Heart left ventricle (tissue), 16 donors: ENCODE results near the gene FANCG. TPM values are rescaled to one million over a fixed set of nuclear protein-coding genes. Genes with fewer than 3 reads are reported as not detected.

ENCODE experiments used
- ATAC-seq, 4 donors: fragments of 200-7000 bp; cut with Tn5 transposase; one replicate each; pipeline ENCODE4 v1.9.1; 2020 to 2022; ENCODE audit warnings: moderate library complexity in 4 of 4, mild to moderate bottlenecking in 3 of 4, moderate number of reproducible peaks in 1 of 4
- DNase-seq, 5 donors: peaks; one replicate each; pipeline ENCODE4 v3.0.0-alpha.2; 2020
- H3K27ac ChIP-seq, 12 donors: fragments of 200-600 bp; sonication (generic) in 4 of 12; one replicate each; pipeline versions ENCODE4 v1.5.0 to v1.8.0; 2016 to 2022; ENCODE audit warnings: mild to moderate bottlenecking in 2 of 12
- H3K27me3 ChIP-seq, 9 donors: fragments of 200-600 bp; sonication (generic) in 2 of 9; one replicate each; pipeline versions ENCODE4 v1.5.1 to v1.8.0; 2016 to 2022; ENCODE audit warnings: mild to moderate bottlenecking in 3 of 9
- H3K36me3 ChIP-seq, 9 donors: fragments of 200-600 bp; sonication (generic) in 2 of 9; one replicate each; pipeline versions ENCODE4 v1.5.0 to v1.8.0; 2018 to 2022; ENCODE audit warnings: mild to moderate bottlenecking in 2 of 9
- H3K4me1 ChIP-seq, 12 donors: fragments of 200-600 bp; sonication (generic) in 4 of 12; one replicate each; pipeline versions ENCODE4 v1.5.0 to v1.8.0; 2016 to 2022; ENCODE audit warnings: mild to moderate bottlenecking in 3 of 12
- H3K4me3 ChIP-seq, 12 donors: fragments of 200-600 bp; sonication (generic) in 4 of 12; one replicate each; pipeline versions ENCODE4 v1.5.0 to v1.8.0; 2017 to 2022; ENCODE audit warnings: mild to moderate bottlenecking in 9 of 12, moderate library complexity in 4 of 12
- H3K9me3 ChIP-seq, 12 donors: fragments of 200-600 bp; sonication (generic) in 4 of 12; one replicate each; pipeline versions ENCODE4 v1.5.0 to v1.8.0; 2016 to 2022; ENCODE audit warnings: mild to moderate bottlenecking in 1 of 12
- POLR2A ChIP-seq, 2 donors: fragments of 450-650 bp; IDR thresholded peaks; one replicate each; pipeline ENCODE4 v1.6.1; 2017; ENCODE audit warnings: antibody characterized with exemption in 2 of 2, mild to moderate bottlenecking in 2 of 2, moderate library complexity in 2 of 2
- WGBS, 4 donors: extraction: QIAGEN DNeasy Blood & Tissue Kit in 2 of 4; methylation state at CpG; one replicate each; pipeline versions ENCODE4 v1.1.5 to v1.1.7; 2013 to 2018; 5-methylcytosine and 5-hydroxymethylcytosine counted together
- intact Hi-C, 10 donors: fragments of 100-400 bp; cut with DNase I; formaldehyde crosslinking; loops; one replicate each; pipeline versions ENCODE4 v1.11.1 to v1.14.2; 2022
- polyA plus RNA-seq, 2 donors: library from polyadenylated mRNA; stranded (reverse); fragments of 200-250 nt; gene quantifications; one replicate each; pipeline ENCODE4 v1.2.3, GENCODE V29; 2013
- total RNA-seq, 9 donors: library from RNA; depleted of rRNA in 2 of 9; stranded (reverse); fragments of >200 nt in 2 of 9; fragmentation: NEBNext Ultra II Directional in 3 of 9; extraction: Animal tissue kit (Norgen Biotek cat#: 25700) in 3 of 9; gene quantifications; one replicate each; pipeline versions ENCODE4 v1.1.0 to v1.2.4, GENCODE V29; 2016 to 2023
- TF ChIP-seq, protein P1 (sequence below), 12 donors: fragments of 200-600 bp; sonication (generic) in 4 of 12; IDR thresholded peaks; one replicate each; pipeline versions ENCODE4 v1.5.0 to v1.8.0; 2018 to 2022; ENCODE audit warnings: antibody characterized with exemption in 12 of 12, mild to moderate bottlenecking in 5 of 12
- donor health status: ischemic (EF 13 %, LVEDD 7.1; RV severe dilation, severe dysfunction).
- donor health status: healthy with polysubstance abuse.
- donor health status: DM: no; HTN: yes; CAD: no.
- donor health status: DM: no; HTN: no; CAD: no.
- donor health status: ischemic (EF 25% LVEDD 6.9; RV normal size, moderate dysfunction).
- donor health status: ischemic (EF 25% LVEDD 5.7; RV mildly dilated, moderate dysfunction).
- donor health status: healthy.
- donor health status: DM: yes; HTN: yes; CAD: no.
- donor health status: ischemic (EF 35%, LVEDD 5.7; RV mildly dilated, moderate dysfunction).
- donor health status: nonischemic (EF 11% LVEDD 7.7; RV severe dilation, severe dysfunction).
- donor health status: DM: yes; HTN: yes; CAD: no.
- donor health status: PGD.
- donor health status: ischemic (EF 29% LVEDD 5.4; RV normal size, mild dysfunction).
- donor health status: nonischemic (EF 23%, LVEDD 6.1; RV moderate dilation, normal function).

FANCG gene
- total and polyA plus RNA-seq, 11 donors = 0.71 to 11.8 (median 2.9) TPM

DNA sequence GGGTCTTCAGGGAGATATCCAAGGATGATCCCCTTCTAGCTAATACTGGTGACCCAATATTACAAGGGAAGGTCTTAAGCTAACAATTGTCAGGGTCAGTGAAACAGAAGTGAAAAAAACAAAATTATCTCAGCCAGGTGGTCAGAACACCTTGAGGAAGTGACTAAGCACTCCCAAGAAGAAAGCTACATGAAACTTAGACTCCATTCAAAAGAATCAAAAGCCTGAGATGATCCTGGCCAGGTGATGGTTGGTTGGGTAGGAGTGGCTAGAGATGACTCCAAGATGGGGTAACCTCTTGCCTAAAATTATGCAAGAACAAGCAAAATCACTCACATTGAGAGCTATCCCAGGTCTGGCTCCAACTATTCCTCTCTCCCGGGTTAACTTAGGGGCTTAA lies 12.7 kb downstream of the FANCG start:
- intact Hi-C loops = no loop called here
- 71 to 91% (median 91%) methylated on average over 1 of the region's 1 CpG for WGBS, 4 donors
- Histone ChIP-seq H3K36me3 (peaks cover 6 to 75% (median 66%) of the 10 kb centered on the region in 9 donors), H3K27me3 (no peaks in the 10 kb centered on the region), H3K27ac (no peak overlapping the region), H3K9me3 (no peaks in the 10 kb centered on the region), H3K4me1 (peaks cover 12 to 41% (median 32%) of the 10 kb centered on the region in 12 donors), H3K4me3 (no peak overlapping the region)
- DNase-seq (no peak), ATAC-seq (no peak)
- TF ChIP-seq, protein P1, sequence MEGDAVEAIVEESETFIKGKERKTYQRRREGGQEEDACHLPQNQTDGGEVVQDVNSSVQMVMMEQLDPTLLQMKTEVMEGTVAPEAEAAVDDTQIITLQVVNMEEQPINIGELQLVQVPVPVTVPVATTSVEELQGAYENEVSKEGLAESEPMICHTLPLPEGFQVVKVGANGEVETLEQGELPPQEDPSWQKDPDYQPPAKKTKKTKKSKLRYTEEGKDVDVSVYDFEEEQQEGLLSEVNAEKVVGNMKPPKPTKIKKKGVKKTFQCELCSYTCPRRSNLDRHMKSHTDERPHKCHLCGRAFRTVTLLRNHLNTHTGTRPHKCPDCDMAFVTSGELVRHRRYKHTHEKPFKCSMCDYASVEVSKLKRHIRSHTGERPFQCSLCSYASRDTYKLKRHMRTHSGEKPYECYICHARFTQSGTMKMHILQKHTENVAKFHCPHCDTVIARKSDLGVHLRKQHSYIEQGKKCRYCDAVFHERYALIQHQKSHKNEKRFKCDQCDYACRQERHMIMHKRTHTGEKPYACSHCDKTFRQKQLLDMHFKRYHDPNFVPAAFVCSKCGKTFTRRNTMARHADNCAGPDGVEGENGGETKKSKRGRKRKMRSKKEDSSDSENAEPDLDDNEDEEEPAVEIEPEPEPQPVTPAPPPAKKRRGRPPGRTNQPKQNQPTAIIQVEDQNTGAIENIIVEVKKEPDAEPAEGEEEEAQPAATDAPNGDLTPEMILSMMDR (IDR thresholded peaks at IDR 0.05) = no peak
- no peak for TF ChIP-seq POLR2A (IDR thresholded peaks at IDR 0.05)

DNA sequence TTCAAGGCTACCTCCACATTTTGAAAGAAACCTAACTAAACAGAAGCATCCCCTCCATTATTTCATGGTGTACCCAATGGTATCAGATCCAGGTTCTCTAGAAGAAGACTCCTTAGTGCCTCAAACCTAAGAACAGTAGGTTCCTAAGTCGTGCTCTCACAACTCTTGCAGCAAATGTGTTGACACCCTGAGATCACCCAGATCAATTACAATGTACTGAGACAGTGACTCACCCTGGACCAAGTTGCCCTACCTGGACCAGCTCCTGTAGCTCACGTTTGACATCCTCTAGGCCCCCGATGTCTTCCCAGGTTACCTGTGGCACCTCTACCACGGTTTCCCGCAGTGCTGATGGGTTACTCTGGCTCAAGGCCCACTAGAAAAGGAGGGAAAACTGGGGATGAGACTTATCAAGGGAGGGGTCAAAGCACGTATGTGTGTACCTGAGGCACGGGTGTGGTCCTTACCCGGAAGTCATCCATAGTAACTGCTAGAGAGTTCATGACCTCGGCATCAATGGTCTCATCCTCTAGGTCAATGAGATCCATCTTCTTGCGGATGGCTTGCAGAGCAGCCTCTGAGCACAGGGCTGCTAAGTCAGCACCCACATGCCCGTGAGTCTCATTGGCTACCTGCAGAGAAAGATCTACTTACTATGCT lies 19.1 kb downstream of the FANCG start:
- intact Hi-C loops = no loop called here
- Histone ChIP-seq H3K27me3 (no peaks in the 10 kb centered on the region), H3K9me3 (no peaks in the 10 kb centered on the region), H3K4me3 (no peak overlapping the region), H3K4me1 (no peaks in the 10 kb centered on the region), H3K27ac (no peak overlapping the region), H3K36me3 (peaks cover 15 to 100% (median 100%) of the 10 kb centered on the region in 9 donors)
- TF ChIP-seq, protein P1 (IDR thresholded peaks at IDR 0.05) = no peak
- no peak for TF ChIP-seq POLR2A (IDR thresholded peaks at IDR 0.05)
- WGBS, 4 donors = 88 to 93% (median 92%) methylated on average over 9 to 11 of the region's 11 CpGs
- no peak for DNase-seq
- no peak for ATAC-seq

DNA sequence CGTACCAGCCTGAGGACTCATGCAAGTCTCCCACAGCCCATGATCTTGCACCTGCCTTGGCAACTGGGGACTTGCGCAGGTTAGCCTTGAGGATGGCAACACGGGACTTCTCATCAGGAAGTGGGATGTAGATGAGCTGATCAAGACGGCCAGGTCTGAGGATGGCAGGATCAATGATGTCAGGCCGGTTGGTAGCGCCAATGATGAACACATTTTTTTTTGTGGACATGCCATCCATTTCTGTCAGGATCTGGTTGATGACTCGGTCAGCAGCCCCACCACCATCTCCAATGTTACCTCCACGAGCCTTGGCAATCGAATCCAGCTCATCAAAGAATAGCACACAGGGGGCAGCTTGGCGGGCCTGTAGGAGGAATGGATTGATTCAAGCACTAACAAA lies 20.3 kb downstream of the FANCG start:
- ATAC-seq = no peak
- no peak for DNase-seq
- Histone ChIP-seq H3K9me3 (no peaks in the 10 kb centered on the region), H3K4me1 (no peaks in the 10 kb centered on the region), H3K27me3 (no peaks in the 10 kb centered on the region), H3K36me3 (peaks cover 9 to 100% (median 100%) of the 10 kb centered on the region in 9 donors), H3K4me3 (no peak overlapping the region), H3K27ac (no peak overlapping the region)
- TF ChIP-seq POLR2A (IDR thresholded peaks at IDR 0.05) = no peak
- TF ChIP-seq, protein P1 (IDR thresholded peaks at IDR 0.05) = no peak
- WGBS, 4 donors = 92 to 95% (median 93%) methylated on average over 10 of the region's 10 CpGs
- intact Hi-C loops = no loop called here

DNA sequence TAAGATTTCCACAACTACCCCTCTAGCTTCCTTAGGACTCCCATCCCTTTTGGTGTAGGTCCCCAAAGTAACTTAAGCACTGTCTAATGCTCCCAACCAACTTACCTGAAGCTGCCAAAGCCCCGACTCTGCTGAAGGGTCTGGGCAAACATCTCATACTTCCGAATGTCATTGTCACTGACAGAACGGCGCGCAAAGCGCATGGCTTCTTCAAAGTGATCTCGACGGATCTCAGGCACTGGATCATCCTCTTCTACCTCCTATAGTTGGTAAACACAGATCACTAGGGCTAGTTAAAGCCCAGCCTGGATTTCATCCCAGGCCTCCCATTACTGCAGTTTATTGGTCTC lies 22.5 kb downstream of the FANCG start:
- DNase-seq = no peak
- Histone ChIP-seq H3K4me3 (no peak overlapping the region), H3K4me1 (no peaks in the 10 kb centered on the region), H3K27ac (no peak overlapping the region), H3K36me3 (peaks cover 9 to 100% (median 88%) of the 10 kb centered on the region in 9 donors), H3K9me3 (no peaks in the 10 kb centered on the region), H3K27me3 (no peaks in the 10 kb centered on the region)
- ATAC-seq = peak in 2 of 4 donors; percentile 4 to 6
- 94 to 98% (median 97%) methylated on average over 8 of the region's 8 CpGs for WGBS, 4 donors
- TF ChIP-seq, protein P1 (IDR thresholded peaks at IDR 0.05) = no peak
- TF ChIP-seq POLR2A (IDR thresholded peaks at IDR 0.05) = no peak
- intact Hi-C loops = no loop called here
